GM18870 (cell line): ENCODE results near the gene UVSSA.
"Not testable (repeated sequence)": the region's sequence is repeated elsewhere in the genome, so short reads cannot be mapped to it uniquely, and the experiment has no call there.

Experiments used
- ATAC-seq: cut with Tn5 transposase; IDR thresholded peaks from one replicate; pipeline ENCODE4 v1.9.1; 2021; ENCODE audit warnings: moderate library complexity; ENCODE audit not compliant: unreplicated experiment

The UVSSA gene

GRCh38 chr4:1362521-1362920 lies 15.5 kb downstream of the UVSSA start:
- ATAC-seq, result no peak

GRCh38 chr4:1363513-1363912 lies 16.5 kb downstream of the UVSSA start:
- no peak for ATAC-seq

- ATAC-seq, result no peak
Observed at GRCh38 chr4:1364217-1364616, 17.2 kb downstream of the UVSSA start.

GRCh38 chr4:1364748-1365147 lies 17.7 kb downstream of the UVSSA start:
- ATAC-seq, result no peak

- no peak for ATAC-seq
Observed at GRCh38 chr4:1365271-1366178, 18.5 kb downstream of the UVSSA start.

GRCh38 chr4:1366371-1367229 lies 19.6 kb downstream of the UVSSA start:
- no peak for ATAC-seq

GRCh38 chr4:1367230-1367935 lies 20.4 kb downstream of the UVSSA start:
- ATAC-seq, result no peak

- ATAC-seq, result no peak
Observed at GRCh38 chr4:1367936-1368289, 20.9 kb downstream of the UVSSA start.

GRCh38 chr4:1368421-1369090 lies 21.5 kb downstream of the UVSSA start:
- no peak for ATAC-seq

GRCh38 chr4:1369091-1369450 lies 22.1 kb downstream of the UVSSA start:
- ATAC-seq, result no peak

GRCh38 chr4:1369479-1370079 lies 22.6 kb downstream of the UVSSA start:
- no peak for ATAC-seq

- no peak for ATAC-seq
Observed at GRCh38 chr4:1370321-1371124, 23.5 kb downstream of the UVSSA start.

GRCh38 chr4:1371176-1372165 lies 24.5 kb downstream of the UVSSA start:
- ATAC-seq, result no peak

GRCh38 chr4:1372576-1372975 lies 25.6 kb downstream of the UVSSA start:
- not testable (repeated sequence) for ATAC-seq

GRCh38 chr4:1373892-1374705 lies 27.1 kb downstream of the UVSSA start:
- ATAC-seq, result no peak

GRCh38 chr4:1374706-1375045 lies 27.7 kb downstream of the UVSSA start:
- ATAC-seq, result no peak

GRCh38 chr4:1375051-1375721 lies 28.2 kb downstream of the UVSSA start:
- ATAC-seq, result no peak
